Measurements from ENCODE around the gene CHD9.

CHD9 gene

DNA sequence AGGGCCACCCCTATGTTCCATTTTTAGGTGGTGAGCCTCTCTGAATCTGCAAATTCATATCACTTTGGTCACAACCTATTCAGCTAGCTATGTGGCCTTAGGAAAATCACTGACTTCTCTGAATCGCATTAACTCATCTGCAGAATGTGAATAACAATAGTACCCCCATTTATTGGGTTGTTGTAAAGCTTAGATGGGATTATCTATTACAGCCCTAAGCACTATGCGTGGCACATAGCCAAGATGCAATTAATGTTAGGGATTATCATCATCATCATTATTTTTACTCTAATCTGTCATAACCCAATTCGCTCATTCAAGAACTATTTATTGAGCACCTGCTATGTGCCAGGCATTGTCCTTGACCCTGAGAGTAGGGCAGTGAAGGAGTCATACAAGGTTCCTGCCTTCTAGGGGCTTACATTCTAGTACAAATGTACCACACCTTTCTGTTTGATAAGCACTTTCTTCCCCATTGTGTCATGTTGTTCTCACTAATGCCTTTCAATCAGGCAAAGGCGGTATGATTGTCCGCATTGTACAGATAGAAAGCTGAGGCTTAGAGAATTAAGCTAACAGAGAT lies 38.5 kb downstream of the CHD9 start:
- in situ Hi-C loops (cut with MboI; ENCODE audit: low sequenced_read_pairs), result no loop called here

DNA sequence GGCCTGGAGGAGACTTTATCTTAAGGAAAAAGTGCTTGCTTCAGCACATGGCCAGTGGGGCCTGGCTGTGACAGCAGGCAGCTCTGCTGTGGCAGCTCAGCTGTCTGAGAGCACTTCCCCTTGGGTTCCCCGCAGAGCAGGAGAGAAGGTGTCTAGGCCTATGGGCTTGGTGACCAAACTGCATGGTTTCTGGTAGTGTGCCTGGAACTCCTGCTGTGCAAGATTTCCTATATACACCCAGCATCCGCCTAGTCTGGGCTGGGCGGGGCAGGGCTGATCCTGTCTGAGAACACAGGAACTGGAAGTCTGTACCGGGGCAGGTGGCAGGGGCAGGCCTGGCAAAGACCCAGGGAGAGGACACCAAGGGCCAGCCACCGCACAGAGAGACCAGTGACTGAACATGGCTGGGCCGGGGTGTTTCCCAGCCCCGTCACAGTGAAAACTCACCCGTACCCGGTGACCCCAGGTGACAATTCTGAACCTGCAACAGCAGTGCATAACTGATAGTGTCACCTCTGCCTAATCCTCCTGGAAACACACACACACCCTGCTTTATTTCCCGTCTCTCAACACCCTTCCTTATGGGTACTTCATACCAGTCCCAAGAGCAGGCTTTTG lies 39.3 kb downstream of the CHD9 start:
- in situ Hi-C loops (cut with MboI; ENCODE audit: low sequenced_read_pairs), result no loop called here

DNA sequence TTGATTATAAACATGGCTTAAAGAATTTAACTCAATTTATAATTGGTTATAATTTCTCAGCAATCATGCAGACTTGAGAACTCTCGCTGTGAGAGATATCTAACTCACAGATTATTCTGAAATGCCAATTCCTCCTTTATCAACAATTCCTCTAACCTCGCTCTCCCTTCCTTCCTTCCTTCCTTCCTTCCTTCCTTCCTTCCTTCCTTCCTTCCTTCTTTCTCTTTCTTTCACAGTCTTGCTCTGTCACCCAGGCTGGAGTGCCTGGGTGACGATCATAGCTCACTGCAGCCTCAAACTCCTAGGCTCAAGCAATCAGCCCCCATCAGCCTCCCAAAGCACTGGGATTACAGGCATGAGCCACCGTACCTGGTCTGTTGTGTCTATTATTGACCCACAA lies 42.4 kb downstream of the CHD9 start:
- in situ Hi-C loops (cut with MboI; ENCODE audit: low sequenced_read_pairs), result no loop called here

DNA sequence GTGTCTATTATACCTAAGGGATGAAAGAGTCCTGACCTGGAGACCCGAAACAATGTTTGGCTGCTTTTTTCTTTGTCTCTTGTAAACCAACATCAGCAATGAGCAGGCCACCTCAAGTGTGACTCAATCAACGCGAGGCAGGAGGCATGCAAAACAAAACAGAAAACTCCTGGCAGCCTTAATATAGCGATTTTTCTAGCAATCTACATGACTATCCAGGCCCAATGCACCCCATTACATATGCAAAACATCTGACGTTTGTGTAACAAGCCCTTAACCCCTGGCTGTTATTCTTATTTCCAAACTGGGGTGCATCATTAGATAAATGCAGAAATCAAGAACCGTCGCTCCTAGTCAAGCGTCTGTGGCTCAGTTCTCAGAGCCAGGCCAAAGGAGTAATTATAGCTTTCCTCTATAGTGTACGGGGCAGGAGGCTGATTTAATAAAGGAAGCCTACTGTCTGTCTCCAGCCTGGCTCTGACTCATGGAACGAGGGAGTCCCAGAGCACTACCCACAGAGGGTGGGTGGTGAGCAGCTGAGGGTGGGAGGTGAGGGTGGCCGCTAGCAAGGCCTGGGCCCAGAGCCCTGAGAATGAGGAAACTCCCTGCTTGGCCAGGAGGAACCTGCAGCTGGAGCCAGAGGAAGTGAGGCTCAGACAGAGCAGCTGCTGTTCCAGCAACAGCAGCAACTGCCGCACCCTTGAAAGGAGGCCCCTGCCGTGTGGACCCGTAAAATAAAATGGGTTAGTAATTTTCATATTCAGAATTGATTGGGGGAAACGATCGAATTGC lies 43.9 kb downstream of the CHD9 start:
- in situ Hi-C loops (cut with MboI; ENCODE audit: low sequenced_read_pairs), result no loop called here

DNA sequence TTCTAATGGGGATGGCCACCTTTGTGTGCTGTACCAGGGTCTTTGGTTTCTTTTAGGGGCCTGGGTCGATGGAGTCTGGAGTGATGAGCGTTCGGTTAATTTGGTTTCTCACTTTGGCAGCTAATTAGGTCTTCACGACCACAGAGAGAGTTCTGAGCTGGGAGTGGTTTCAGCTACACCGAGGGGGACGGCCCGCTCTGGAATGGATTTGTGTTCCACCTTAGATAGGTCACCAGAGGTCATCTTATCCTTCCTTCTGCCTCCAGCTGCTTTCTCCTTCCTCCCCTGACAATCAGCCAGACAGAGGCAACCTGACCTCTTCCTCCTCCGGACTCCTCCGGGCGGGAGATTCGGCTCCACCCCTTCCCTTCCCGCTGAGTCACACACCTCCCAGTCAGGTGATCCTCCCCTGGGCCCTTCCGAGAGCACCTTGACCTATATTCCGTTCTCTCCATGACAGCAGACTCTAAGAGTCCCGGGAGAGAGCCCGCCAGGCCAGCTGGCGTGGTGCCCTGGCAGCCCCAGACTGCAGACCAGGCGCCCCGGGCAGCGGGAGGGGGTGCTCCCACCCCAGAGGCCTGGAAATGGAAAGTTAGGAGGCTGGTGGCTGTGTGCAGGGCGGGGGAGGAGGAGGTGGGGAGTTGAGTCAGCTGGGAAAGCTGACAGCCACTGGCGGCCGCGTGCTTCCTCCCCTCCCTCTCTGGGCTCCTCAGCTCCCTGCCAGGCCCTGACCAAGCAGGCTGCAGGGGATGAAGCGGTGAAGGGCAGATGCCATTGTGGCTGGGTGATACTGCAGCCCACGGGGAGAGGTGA lies 44.7 kb downstream of the CHD9 start:
- in situ Hi-C loops (cut with MboI; ENCODE audit: low sequenced_read_pairs), result no loop called here

DNA sequence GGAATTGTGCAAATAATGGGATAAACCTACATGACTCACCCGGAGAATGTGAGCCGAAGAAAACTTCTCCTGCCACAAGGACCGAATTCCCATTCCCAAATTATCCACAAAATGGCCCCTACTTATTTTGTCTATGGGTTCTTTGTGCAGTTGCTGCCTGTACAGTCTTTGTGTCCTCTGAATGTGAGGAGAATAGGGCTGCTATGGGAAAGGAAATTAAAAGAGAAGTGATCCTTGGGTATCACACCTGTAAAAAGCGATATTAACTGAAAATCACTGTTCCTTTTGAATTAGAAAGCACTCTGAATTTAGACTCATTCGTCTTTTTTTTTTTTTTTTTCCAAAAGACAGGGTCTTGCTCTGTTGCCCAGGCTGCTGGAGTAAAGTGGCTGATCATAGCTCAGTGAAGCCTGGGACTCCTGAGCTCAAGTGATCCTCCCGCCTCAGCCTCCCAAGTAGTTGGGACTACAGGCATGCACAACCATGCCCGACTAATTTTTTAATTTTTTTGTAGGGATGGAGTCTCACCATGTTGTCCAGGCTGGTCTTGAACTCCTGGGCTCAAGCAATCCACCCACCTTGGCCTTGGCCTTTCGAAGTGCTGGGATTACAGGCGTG lies 45.4 kb downstream of the CHD9 start:
- in situ Hi-C loops (cut with MboI; ENCODE audit: low sequenced_read_pairs), result no loop called here

DNA sequence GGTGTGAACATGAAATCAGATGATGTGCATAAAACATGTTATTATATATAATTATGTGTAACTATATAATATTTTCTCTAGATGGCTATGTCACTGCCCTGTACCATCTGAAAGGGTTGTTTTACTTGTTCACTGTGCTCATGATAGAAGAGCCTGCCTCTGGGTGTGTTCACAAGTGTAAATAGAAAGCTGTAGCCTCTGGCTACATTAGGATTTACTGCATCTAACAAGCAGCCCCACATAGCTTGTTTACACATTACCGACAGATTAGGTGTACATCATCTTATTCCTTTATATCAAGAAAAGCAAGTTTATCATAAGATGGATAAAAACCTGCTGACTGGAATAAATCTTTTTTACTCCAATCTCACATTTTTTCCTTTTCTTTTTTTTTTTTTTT lies 46.1 kb downstream of the CHD9 start:
- in situ Hi-C loops (cut with MboI; ENCODE audit: low sequenced_read_pairs), result no loop called here

DNA sequence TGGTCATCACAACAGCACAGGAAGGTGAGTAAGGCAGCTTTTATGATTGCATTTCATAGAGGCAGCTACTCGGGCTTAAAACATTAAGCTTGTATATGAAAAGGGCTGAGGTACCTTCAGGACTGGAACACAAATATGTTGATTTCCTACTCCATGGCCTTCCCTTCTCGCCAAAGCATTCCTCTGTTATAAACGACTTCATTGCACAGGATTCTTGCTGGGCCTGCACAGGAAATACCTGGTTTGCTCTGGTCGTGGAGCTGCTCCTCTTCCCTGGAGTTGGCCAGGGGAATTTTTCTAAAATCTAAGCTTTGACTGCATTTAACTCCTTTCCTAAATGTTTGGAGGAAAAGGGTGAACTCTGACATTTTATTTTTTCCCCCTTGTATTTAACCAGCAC lies 49.0 kb downstream of the CHD9 start:
- in situ Hi-C loops (cut with MboI; ENCODE audit: low sequenced_read_pairs), result no loop called here

DNA sequence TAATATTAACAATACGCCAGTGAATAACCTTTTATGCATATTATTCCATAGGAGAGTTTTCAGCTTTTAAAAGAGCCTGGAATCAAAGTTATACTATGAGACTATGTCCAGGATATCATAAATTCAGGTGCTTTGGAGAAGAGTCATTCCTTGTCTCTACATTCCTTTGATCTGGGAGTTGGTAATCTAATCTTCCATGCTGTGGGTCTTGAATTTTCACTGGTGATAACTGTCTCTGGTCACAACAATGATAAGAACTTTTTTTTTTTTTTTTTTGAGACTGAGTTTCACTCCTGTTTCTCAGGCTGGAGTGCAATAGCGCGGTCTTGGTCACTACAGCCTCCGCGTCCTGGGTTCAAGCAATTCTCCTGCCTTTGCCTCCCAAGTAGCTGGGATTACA lies 50.8 kb downstream of the CHD9 start:
- in situ Hi-C loops (cut with MboI; ENCODE audit: low sequenced_read_pairs), result no loop called here

DNA sequence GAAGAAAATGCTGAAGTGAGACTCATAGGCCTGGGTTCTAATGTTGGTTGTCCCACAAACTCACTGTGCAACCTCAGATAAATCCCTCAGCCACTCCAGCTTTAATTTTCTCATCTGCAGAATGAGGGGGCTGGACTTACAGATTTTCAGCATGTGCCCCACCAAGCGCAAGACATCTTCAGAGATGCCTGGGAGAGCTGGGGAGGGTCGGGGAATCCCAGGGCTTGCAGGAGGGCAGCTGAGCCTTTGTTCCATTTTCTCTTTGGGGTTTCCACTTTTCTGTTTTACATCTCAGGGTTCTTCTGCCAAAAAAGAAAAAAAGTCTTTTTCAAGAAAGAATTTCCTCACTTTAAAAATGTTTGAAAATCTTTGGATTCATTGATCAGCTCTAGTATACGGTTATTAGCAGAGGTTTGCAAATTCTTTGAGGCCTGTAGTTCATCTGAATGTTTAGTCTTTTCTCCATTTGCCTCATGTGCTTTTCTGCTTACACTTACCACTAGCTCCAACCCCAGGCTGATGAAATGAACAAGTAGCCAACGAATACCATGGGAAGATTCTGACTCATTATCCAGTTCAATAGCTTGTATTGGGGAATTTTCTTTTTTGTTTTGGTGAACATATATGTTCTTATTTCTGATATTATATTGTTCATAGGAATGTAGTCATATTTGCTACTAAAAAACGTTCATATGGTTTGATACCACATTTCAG lies 56.4 kb downstream of the CHD9 start:
- in situ Hi-C loops (cut with MboI; ENCODE audit: low sequenced_read_pairs), result no loop called here

DNA sequence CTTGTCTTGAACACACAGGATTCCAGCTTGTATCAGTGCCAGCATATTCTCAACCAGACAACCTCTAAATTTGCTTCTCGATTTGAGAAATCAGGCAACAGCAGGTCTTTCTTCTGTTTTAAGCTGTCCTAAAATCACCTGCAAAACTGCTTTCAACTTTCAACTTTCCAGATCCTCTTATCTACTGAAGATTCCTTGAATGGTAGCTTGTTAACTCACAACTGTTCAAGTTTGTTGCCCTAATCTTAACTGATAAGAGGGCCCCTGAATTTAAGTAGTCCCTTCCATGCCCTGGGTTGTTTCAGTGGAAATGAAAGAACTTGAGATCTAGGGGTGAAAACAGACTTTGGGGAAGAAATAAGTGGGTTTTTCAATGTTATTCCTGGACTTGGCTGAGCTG lies 57.2 kb downstream of the CHD9 start:
- in situ Hi-C loops (cut with MboI; ENCODE audit: low sequenced_read_pairs), result no loop called here

DNA sequence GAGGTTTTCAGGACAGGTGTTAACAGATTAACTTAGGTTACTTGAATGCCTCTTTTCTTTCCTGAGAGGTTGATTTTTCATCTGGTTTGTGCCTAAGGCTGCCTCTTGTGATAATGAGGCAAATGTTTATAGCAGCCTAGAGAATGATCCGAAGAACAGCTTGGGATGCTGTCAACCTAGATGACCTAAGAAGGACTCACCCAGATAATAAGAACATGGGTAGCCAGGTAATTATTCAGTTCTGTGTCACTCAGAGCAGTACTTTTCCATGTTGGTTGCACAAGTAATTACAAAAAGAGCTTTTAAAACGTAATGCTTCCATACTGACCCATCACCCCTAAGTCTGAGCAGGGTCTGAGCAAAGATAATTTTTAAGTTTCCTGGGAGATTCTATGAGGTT lies 60.3 kb downstream of the CHD9 start:
- in situ Hi-C loops (cut with MboI; ENCODE audit: low sequenced_read_pairs), result no loop called here

DNA sequence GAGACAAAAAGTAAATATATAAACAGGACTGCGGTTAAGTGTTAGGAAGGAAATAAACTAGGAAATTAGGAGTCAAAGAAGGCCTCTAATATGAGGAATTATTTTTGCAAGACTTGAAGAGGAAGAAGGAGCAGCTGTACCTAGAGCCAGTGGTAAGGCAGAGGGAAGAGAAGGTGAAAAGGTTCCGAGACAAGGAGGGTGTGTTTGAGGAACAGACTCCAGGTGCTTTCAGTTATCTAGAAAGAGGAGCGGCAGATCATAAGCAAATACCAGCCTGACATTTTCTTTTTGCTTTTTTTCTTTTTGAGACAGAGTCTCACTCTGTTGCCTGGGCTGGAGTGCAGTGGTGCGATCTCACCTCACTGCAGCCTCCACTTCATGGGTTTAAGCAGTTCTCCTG lies 61.0 kb downstream of the CHD9 start:
- in situ Hi-C loops (cut with MboI; ENCODE audit: low sequenced_read_pairs), result no loop called here

DNA sequence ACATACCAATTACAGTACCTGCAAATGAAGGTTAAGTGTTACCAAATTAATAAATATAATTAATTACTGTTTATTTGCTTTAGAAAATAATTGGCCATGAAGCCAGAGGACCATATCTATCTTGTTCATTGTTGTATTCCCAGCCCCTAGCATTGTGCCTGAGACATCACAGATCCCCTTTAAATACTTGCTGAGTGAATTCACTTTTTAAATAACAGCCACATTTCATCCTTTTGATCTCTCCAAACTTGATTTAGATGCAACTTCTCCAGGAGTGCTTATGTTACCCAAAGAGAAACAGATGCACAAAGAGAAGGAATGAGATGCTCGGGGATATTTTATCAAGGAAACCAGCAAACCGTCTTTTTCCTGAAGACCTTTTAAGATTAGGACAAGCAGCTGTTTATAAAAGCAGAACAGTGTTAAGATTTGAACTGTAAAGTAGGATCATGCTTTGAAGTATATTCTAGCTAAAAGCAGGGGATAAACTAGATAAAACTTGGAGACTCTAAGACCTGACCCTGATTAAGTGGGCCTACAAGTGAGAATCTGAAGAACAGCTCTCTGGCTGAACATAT lies 66.3 kb downstream of the CHD9 start:
- in situ Hi-C loops (cut with MboI; ENCODE audit: low sequenced_read_pairs), result no loop called here

DNA sequence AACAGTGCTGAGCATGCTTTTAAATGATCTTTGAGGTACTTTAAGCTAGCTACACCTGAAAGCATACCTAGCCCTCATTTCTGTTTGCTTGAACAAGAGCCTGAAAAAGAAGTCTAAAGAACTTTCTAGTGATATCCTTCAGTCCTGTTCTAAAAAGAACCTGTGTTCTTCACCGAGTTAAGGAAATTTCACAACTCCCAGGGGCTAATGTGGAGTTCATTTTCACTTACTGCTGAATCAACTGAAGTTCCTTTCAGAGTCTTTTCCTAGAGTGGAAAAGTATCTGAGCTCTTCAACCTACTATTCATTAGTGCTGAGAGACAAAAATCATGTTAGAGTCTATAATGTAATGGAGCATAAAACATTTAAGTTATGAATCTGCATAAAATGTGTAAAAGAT lies 66.9 kb downstream of the CHD9 start:
- in situ Hi-C loops (cut with MboI; ENCODE audit: low sequenced_read_pairs), result no loop called here

DNA sequence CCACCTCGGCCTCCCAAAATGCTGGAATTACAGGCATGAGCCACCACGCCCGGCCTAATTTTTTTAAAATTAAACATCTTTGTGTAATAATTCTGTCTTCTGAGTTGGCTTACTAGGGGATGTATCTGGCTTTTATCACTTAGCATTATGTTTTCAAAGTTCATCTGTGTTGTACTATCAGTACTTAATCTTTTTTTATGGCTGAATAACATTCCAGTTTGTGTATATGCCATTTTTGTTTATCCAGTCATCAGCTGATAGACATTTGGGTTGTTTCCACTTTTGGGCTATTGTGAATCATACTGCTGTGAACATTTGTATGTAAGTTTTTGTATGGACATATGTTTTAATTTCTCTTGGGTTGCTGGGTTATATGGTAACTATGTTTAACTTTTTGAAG lies 69.0 kb downstream of the CHD9 start:
- in situ Hi-C loops (cut with MboI; ENCODE audit: low sequenced_read_pairs), result no loop called here

DNA sequence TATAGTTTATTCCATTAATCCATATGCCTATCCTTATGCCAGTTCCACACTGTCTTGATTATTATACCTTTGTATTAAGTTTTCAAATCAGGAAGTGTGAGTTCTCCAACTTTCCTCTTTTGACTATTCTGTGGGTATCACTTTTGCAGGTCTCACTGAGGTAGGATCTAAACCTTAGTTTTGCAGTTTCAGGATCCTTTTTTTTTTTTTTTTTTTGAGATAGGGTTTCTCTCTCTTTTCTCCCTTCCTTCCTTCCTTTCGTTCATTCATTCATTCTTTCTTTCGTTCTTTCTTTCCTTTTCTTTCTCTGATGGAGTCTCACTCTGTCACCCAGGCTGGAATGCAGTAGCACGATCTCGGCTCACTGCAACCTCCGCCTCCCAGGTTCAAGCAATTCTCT lies 71.6 kb downstream of the CHD9 start:
- in situ Hi-C loops (cut with MboI; ENCODE audit: low sequenced_read_pairs), result no loop called here

DNA sequence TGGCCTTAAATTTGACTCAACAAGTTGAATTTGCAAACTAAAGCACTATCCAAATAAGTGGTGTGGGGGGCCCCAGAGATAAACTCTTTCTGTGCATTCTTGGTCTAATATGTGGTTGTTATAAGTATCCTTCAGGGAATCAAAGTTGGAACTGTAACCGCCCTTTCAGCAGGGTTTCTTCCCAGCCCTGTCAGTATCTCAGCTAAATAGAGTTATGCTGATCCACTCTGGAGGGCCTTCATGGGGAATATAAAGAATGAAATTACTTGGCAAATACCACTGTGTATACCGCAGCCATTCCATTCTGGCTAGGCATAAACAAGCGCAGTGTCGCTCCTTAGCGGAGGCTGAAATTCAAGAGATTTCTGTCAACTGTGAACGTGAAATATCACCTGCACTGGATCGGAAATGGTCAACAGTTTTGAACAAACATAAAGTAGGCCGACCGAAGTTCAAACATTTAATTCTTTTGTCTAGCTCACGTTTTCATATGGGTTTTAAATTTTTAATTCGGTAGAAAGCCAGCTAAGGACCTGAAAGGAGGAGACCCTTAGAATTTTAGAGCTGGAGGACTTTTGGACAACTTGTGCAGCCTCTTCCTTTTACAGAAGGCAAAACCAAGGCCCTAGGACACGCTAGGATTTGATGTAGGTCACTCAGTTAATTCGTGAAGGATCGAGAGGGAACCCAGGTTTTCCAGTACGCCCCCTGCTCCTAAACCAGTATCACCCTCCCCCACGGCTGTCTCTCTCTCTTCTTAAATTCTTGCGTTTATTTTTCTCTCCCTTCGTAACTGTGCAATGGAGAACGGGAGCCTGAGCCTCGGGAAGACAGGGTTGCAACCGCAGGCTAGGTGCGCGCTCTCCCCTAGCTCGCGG lies 74.7 kb downstream of the CHD9 start:
- in situ Hi-C loops (cut with MboI; ENCODE audit: low sequenced_read_pairs), result no loop called here

All from hTERT RPE-1 (cell line).